Astrocyte of the cerebellum (primary cell): ENCODE results near the gene TRAM2.

ENCODE experiments used
- DNase-seq: peaks from one replicate; pipeline ENCODE4 v3.0.0-alpha.2; 2011; ENCODE audit warnings: low read depth
- H3K4me3 ChIP-seq: 2 replicates; pipeline ENCODE4 v1.5.1; 2011; ENCODE audit warnings: mild to moderate bottlenecking, low read depth, low read length, moderate library complexity
- CTCF ChIP-seq: IDR thresholded peaks from 2 replicates; pipeline ENCODE4 v1.5.1; 2012; ENCODE audit warnings: low read length, low read depth, moderate library complexity, mild to moderate bottlenecking; ENCODE audit errors: missing control alignments
- in situ Hi-C: cut with HindIII; loops from 2 replicates; pipeline ENCODE4 v1.10.0; 2017; ENCODE audit warnings: low sequenced_read_pairs

The TRAM2 gene

GRCh38 chr6:52546192-52546591 lies 30.7 kb downstream of the TRAM2 start:
- TF ChIP-seq CTCF: no peak
- no peak for DNase-seq
- in situ Hi-C loops: loop anchor here (10.0 kb wide), 1 partner anchor 121 kb away; the partner anchor contains the start of gene EFHC1
- no peak overlapping the region for H3K4me3 ChIP-seq

- in situ Hi-C loops: loop anchor here (10.0 kb wide), 1 partner anchor 121 kb away; the partner anchor contains the start of gene EFHC1
- no peak for DNase-seq
- no peak for TF ChIP-seq CTCF
- no peak overlapping the region for H3K4me3 ChIP-seq
Observed at GRCh38 chr6:52545406-52546119, 31.3 kb downstream of the TRAM2 start.

- no peak for TF ChIP-seq CTCF
- in situ Hi-C loops: loop anchor here (10.0 kb wide), 1 partner anchor 120 kb away; the partner anchor contains the start of gene EFHC1
- no peak overlapping the region for H3K4me3 ChIP-seq
- no peak for DNase-seq
Observed at GRCh38 chr6:52544602-52545405, 32.1 kb downstream of the TRAM2 start.

- TF ChIP-seq CTCF: no peak
Observed at GRCh38 chr6:52543729-52544601, 32.9 kb downstream of the TRAM2 start.

GRCh38 chr6:52543262-52543661 lies 33.6 kb downstream of the TRAM2 start:
- DNase-seq: no peak
- in situ Hi-C loops: loop anchor here (10.0 kb wide), 1 partner anchor 118 kb away; the partner anchor contains the start of gene EFHC1
- no peak for TF ChIP-seq CTCF
- H3K4me3 ChIP-seq: no peak overlapping the region

More at GRCh38 chr6:52543729-52544601, 32.9 kb downstream of the TRAM2 start:
- H3K4me3 ChIP-seq: no peak overlapping the region
- DNase-seq: no peak
- in situ Hi-C loops: loop anchor here (10.0 kb wide), 1 partner anchor 119 kb away; the partner anchor contains the start of gene EFHC1

GRCh38 chr6:52541135-52541534 lies 35.7 kb downstream of the TRAM2 start:
- TF ChIP-seq CTCF: no peak
- no peak overlapping the region for H3K4me3 ChIP-seq
- DNase-seq: no peak
- in situ Hi-C loops: loop anchor here (10.0 kb wide), 1 partner anchor 116 kb away; the partner anchor contains the start of gene EFHC1
